Stimulated activated CD4-positive, alpha-beta T cell treated with anti-CD3 and anti-CD28 coated beads, Interleukin-12 subunit alpha, Interleukin-12 subunit beta, amount 100 ng/mL, for 24 hours (primary cell): ENCODE results near the gene TRIM43.
"Not testable (repeated sequence)": the region's sequence is repeated elsewhere in the genome, so short reads cannot be mapped to it uniquely, and the experiment has no call there.

Experiments used
- DNase-seq, 2 experiments: peaks; one replicate each; pipeline ENCODE4 v3.0.0-alpha.2; 2020; ENCODE audit warnings: low read depth in 2 of 2

TRIM43 gene

DNA sequence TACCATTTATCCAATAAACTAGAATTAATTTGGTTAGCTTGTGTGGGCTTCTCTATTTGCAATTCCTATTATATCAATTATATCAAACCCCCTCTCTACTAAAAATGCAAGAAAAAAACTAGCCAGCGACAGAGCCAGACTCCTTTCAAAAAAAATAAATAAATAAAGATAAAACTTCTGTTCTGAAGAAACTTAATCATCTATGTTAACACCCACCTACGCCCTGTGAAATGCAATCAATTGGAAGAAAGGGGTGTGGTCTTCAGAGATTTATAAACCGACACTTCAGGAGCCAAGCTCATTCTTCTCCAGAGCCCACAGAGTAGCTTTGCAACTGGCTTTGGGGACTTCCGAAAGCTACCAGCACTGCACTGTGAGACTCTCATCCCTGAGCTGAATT is at the start of gene TRIM43:
Gene TRIM43 (plus strand): TSS at position 301 of the 400 bp plus-strand sequence. CDS start 2,023 bp downstream, outside the sequence.
- not testable (repeated sequence) for DNase-seq

- DNase-seq = no peak
Observed at GRCh38 chr2:95551055-95551568, 40.7 kb upstream of the TRIM43 start.

- no peak for DNase-seq
Observed at GRCh38 chr2:95552911-95553310, 38.9 kb upstream of the TRIM43 start.

DNA sequence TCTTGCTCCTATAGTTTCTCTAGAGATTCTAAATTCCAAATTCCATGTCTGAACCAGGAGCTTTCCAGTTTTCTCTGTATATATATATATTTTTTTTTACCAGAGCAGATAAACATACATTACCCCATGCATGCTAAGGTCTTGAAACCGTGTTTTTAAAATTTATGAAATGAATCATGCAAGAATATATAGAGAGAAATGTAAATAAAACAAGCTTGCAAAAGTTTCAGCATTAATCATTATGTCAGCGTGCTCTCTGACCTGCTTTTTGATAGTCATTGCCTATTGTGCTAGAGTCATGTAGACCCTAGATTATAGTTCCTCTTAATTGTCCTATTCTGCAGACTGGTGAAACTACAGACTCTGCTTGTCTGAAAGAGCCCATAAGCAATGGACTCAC is 22.6 kb upstream of the TRIM43 start:
- DNase-seq = no peak

GRCh38 chr2:95573866-95574265 is 17.9 kb upstream of the TRIM43 start:
- no peak for DNase-seq

DNA sequence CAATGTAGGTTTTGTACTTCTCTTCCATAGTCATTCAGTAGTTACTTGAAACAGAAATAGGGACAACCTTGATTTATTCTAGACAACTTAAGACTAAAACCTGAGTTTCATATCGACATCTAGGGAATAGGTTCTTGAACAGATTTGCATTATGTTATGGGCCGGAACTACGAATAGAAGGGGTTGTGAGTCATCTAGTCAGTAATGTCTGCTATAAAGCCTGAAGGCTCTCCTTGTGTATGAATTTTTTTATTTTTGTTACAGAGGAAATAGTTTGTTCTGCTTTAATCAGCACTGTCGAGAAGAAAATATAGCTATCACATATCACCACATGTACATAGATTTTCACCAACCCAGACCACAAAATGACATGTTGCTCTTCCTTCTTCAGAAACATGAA is 17.3 kb upstream of the TRIM43 start:
- no peak for DNase-seq

DNA sequence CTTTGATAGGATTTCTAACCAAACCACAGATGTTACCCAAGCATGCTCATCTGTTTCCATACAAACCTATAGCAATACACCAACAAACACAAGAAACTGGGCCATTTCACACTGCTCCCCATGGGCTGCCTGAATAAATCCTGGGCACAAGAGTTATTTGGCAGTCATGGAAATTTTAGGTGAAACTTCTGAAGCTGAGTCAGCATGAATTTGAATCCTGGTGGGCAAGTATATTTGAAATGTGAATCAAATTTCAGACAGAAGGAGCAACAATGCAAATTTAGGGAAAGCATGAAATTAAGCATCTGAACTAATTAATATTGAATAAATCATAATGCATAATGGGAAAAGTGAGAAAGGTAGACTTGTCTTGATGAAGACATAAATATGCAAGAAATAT is 15.9 kb upstream of the TRIM43 start:
- DNase-seq = no peak

GRCh38 chr2:95578539-95578938 is 13.3 kb upstream of the TRIM43 start:
- no peak for DNase-seq

GRCh38 chr2:95583545-95583944 is 8.3 kb upstream of the TRIM43 start:
- DNase-seq = not testable (repeated sequence)

DNA sequence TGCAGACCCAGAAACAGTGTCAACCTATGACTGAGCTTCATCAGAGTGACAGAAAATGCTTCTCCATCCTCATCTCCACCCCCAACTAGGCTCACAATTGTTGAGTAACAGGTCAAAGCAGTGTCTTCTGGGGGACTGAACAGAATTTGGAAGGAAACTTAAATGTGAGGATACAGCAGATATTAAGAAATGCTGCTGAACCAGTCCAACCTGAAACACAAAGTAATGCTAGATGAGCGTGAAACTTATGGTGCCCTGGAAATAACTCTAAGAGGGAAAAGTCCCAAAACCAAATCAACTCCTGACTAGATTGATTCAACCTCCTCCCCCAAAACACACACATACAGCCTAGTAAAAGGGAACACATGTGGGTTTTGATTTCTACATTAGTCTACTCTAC is 7.5 kb upstream of the TRIM43 start:
- not testable (repeated sequence) for DNase-seq

DNA sequence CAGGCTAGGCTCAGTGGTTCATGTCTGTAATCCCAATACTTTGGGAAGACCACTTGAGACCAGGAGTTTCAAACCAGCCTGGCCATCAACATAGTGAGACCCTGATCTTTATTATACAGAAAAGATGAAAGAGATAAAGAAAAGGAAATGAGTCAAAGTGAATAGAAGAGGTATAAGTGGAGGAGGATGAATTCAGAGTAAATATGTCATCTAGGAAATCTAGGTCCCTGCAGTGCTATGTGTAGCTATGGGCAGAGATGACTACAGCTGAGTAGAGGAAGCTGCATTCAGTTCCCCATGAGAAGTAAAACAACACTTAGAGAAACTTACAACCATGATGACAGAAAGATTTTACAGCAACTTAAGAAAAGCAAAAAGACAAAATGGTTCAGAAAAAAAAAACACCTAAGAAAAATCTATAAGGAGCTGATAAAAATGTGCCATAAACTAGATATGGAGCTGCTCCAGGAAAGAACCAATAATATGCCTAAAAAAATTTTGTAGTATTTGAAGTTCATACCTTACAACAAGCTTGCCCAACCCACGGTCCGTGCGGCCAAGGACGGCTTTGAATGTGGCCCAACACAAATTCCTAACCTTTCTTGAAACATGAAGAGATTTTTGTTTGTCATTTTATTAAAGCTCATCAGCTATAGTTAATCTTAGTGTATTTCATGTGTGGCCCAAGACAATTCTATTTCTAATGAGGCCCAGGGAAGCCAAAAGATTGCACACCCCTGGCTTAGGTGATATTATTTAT is 1.8 kb upstream of the TRIM43 start:
- DNase-seq = not testable (repeated sequence)

DNA sequence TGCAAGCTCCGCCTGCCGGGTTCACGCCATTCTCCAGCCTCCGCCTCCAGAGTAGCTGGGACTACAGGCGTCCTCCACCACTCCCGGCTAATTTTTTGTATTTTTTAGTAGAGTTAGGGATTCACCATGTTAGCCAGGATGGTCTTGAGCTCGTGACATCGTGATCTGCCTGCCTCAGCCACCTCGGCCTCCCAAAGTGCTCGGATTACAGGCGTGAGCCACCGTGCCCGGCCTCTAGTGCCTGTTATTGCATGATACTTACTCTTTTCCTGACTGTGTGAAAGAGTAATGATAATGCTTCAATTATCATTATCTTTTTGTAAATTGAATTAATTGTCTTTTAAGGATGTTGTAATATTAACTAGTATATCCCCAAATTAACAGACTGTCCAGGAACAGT is 1.2 kb downstream of the TRIM43 start:
- not testable (repeated sequence) for DNase-seq

DNA sequence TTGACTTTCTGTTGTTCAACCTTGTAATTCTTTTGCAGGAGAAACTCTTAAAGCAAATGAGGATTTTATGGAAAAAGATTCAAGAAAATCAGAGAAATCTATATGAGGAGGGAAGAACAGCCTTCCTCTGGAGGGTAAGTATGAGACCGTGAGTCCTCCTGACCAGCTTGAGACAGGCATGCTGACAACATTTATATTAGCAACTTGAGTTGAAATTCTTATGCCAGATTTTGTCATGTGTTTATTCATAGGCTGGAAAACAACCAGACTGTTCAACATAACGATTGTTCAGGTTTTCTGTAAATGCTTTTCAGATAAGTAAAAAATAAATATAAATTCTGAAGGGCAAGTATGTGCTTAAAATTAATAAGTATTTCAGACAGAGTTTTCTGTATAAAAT is 3.2 kb downstream of the TRIM43 start:
- DNase-seq = not testable (repeated sequence)

- not testable (repeated sequence) for DNase-seq
Observed at GRCh38 chr2:95601301-95601700, 9.5 kb downstream of the TRIM43 start.

- DNase-seq = not testable (repeated sequence)
Observed at GRCh38 chr2:95602146-95602545, 10.3 kb downstream of the TRIM43 start.

DNA sequence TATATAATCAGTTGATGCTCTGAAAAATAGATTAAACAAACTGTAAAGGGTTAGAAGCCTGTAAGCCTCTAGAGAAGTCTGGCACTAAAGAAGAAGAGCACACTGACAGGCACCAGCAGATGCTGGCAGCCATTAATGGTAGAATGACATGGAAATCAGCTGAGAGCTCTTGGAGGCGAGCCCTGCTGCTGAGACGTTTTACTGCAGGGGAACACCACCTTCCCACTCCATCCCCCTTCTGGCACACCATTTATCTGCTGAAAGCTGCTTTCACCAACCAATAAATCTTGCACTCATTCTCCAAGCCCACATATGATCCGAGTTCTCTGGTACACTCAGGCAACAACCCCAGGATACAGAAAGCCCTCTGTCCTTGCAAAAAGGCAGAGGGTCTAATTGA is 16.6 kb downstream of the TRIM43 start:
- DNase-seq = not testable (repeated sequence)

DNA sequence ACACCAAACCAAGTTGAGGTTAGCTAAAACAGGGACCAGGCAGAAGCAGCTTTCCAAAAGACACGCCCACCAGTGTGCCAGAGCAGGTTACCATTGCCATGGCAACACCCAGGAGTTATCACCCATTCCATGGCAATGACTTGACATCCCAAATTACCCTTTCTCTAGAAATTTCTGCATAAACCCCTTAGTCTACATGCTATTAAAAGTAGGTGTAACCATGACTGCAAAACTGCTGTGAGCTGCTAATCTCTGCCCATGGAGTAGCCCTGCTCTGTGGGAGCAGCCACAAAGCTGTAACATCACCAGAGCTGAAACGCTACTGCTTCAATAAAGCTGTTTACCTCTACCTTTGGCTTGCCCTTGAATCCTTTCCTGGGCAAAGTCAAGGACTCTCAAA is 18.0 kb downstream of the TRIM43 start:
- DNase-seq = not testable (repeated sequence)

DNA sequence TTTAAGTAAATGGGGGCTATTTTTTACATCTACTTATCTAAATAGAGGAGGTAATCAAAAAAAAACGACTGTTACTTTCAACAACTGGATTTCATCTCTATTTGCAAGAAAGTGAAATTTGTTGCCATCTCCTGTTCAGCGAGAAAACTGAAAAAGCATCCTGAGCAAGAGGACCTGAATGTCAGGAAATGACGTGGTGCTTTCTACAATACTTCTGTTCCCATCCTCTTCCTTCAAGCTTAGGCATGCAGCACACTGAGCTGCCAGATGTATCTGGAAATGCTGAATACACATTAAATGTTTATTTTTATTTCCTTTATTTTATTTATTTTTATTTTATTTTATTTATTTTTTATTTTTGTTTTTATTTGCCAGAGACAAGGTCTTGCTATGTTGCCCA is 21.2 kb downstream of the TRIM43 start:
- not testable (repeated sequence) for DNase-seq

DNA sequence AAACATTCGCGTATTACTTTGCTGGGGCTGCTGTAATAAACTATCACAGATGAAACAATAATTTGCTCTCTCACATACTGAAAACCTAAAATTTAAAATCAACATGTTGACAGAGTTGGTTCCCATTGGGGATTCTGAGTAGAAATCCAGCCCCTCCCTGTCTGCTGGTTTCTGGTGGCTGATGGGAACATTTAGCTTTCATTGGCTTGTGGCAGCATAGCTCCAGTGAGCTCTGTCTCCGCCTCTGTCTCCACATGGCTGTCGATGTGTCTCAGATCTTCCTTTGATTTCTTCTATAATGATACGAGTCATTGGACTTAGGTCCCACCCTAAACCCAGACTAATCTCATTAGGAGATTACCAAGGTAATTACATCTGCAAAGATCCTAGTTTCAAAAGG is 30.9 kb downstream of the TRIM43 start:
- not testable (repeated sequence) for DNase-seq

- DNase-seq = not testable (repeated sequence)
Observed at GRCh38 chr2:95630987-95631386, 39.2 kb downstream of the TRIM43 start.

- DNase-seq = not testable (repeated sequence)
Observed at GRCh38 chr2:95633626-95634259, 41.9 kb downstream of the TRIM43 start.

GRCh38 chr2:95640515-95641288 is 48.9 kb downstream of the TRIM43 start:
- not testable (repeated sequence) for DNase-seq
